ENCODE measurements around the gene ZDHHC14.
"Not testable (repeated sequence)": the region's sequence is repeated elsewhere in the genome, so short reads cannot be mapped to it uniquely, and the experiment has no call there.

The ZDHHC14 gene

GRCh38 chr6:157383471-157383870 is 2.5 kb downstream of the ZDHHC14 start:
- H3K27ac ChIP-seq (replicated peaks) = no peak overlapping the region
- no peak for DNase-seq (ENCODE audit: low read depth in 1 of 2, low spot score in 1 of 2)
- H3K4me3 ChIP-seq (replicated peaks; ENCODE audit: insufficient read depth, low read length) = no peak overlapping the region
- H3K27me3 ChIP-seq (ENCODE audit: insufficient read depth, poor library complexity, severe bottlenecking) = no peaks in the 10 kb centered on the region
- TF ChIP-seq GABPA (IDR thresholded peaks at IDR 0.05; ENCODE audit: low read depth) = no peak
- TF ChIP-seq REST (IDR thresholded peaks at IDR 0.05; ENCODE audit: insufficient replicate concordance, low read depth) = no peak
- no peak for TF ChIP-seq POLR2AphosphoS5 (IDR thresholded peaks at IDR 0.05; ENCODE audit: low read depth)

DNA sequence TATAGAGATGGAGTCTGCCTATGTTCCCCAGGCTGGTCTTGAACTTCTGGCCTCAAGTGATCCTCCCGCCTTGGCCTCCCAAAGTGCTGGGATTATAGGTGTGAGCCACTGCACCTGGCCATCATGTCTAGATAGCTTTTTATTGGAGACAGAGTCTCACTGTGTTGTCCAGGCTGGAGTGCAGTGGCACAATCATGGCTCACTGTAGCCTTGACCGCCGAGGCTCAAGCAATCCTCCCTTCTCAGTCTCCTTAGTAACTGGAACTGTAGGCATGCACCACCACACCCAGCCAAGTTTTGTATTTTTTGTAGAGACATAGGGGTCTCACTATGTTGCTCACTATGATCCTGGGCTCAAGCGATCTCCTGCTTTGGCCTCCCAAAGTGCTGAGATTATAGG is 4.0 kb downstream of the ZDHHC14 start:
- DNase-seq (ENCODE audit: low read depth in 1 of 2, low spot score in 1 of 2); H3K4me3 ChIP-seq (replicated peaks; ENCODE audit: insufficient read depth, low read length); H3K27me3 ChIP-seq (ENCODE audit: insufficient read depth, poor library complexity, severe bottlenecking); H3K27ac ChIP-seq (replicated peaks): not testable (repeated sequence)

GRCh38 chr6:157385482-157385881 is 4.5 kb downstream of the ZDHHC14 start:
- Histone ChIP-seq H3K4me3 (replicated peaks; ENCODE audit: insufficient read depth, low read length) (no peak overlapping the region), H3K27ac (replicated peaks) (no peak overlapping the region), H3K27me3 (ENCODE audit: insufficient read depth, poor library complexity, severe bottlenecking) (no peaks in the 10 kb centered on the region)
- no peak for DNase-seq (ENCODE audit: low read depth in 1 of 2, low spot score in 1 of 2)
- TF ChIP-seq REST (IDR thresholded peaks at IDR 0.05; ENCODE audit: insufficient replicate concordance, low read depth) (no peak), POLR2AphosphoS5 (IDR thresholded peaks at IDR 0.05; ENCODE audit: low read depth) (no peak), SPI1 (IDR thresholded peaks at IDR 0.05; ENCODE audit: borderline replicate concordance, low read depth) (no peak), CTCF (IDR thresholded peaks at IDR 0.05; ENCODE audit: insufficient read depth, low read length) (no peak), GABPA (IDR thresholded peaks at IDR 0.05; ENCODE audit: low read depth) (no peak)

DNA sequence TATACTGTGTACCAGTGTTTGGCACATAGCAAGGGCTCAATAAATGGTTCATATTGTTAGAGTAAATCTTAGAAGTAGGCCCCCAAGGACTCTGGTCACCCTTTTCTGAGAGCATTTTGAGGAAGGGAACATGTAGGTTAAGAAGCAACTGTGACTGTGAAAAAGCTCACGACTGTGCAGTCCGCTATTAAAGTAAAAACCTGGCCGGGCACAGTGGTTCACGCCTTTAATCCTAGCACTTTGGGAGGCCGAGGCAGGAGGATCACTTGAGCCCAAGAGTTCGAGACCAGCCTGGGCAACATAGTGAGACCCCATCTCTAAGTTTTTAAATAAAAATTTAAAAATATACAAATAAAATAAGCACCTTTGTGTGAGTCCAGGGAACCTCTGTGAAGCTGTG is 5.0 kb downstream of the ZDHHC14 start:
- Histone ChIP-seq H3K4me3 (replicated peaks; ENCODE audit: insufficient read depth, low read length) (no peak overlapping the region), H3K27ac (replicated peaks) (no peak overlapping the region), H3K27me3 (ENCODE audit: insufficient read depth, poor library complexity, severe bottlenecking) (no peaks in the 10 kb centered on the region)
- DNase-seq (ENCODE audit: low read depth in 1 of 2, low spot score in 1 of 2) = no peak
- no peak for TF ChIP-seq GABPA (IDR thresholded peaks at IDR 0.05; ENCODE audit: low read depth)
- no peak for TF ChIP-seq REST (IDR thresholded peaks at IDR 0.05; ENCODE audit: insufficient replicate concordance, low read depth)
- no peak for TF ChIP-seq POLR2AphosphoS5 (IDR thresholded peaks at IDR 0.05; ENCODE audit: low read depth)
- no peak for TF ChIP-seq SPI1 (IDR thresholded peaks at IDR 0.05; ENCODE audit: borderline replicate concordance, low read depth)
- no peak for TF ChIP-seq CTCF (IDR thresholded peaks at IDR 0.05; ENCODE audit: insufficient read depth, low read length)
